Measurements from ENCODE around the gene RCOR1. TPM values are rescaled to one million over a fixed set of nuclear protein-coding genes. Genes with fewer than 3 reads are reported as not detected.
A peak's percentile ranks its signal among the peaks of the same experiment; 100 is the strongest.

Gene RCOR1
- total RNA-seq, 1 experiment from 2014 or later, result 34.1 TPM

DNA sequence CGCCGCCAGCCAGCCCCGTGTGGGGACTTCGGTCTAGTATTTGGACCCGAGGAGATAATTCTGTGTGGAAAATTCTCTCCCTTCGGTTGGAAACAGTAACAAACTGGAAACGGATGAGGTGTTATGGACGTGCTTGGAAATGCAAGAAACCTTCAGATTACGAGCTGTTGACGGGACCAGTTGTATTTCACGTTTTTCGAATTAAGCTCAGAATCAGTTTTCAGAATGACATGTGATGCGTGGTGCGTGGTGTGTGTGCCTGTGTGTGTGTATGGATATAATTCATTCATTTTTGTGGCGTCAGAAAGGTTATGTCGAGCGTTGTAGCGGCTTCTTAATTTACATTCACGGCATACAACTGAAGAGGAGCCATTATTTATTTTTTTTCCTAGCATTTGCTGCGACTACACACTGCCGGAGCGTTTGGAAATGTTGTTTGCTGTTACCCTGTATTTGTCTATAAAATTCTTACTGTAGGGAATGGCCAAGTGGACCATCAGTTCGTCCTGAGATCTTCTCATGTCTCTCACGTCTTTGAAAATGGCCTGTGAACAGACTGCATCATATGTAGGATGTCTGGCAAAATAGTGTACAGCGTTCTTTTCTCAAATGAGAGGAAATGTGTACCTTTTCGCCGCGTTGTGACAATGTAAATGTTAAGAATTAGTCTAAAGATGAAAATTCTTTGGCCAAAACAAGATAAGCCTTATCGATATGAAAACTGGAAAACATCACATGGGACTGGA is 186.1 kb downstream of the RCOR1 start:
- peaks cover 16% of the 10 kb centered on the region for H3K27me3 Mint-ChIP-seq (ENCODE audit: low read depth)
- no peak overlapping the region for H4K91ac ChIP-seq (ENCODE audit: insufficient read length, low read depth, low read length)
- no peak overlapping the region for H3T11ph ChIP-seq (ENCODE audit: low read length)
- H3K79me2 ChIP-seq (ENCODE audit: insufficient read depth, low read length), result no peaks in the 10 kb centered on the region; the same call in 1 of the 2 replicates
- peak overlapping the region; percentile 63 to 78 for H3K4me3 Mint-ChIP-seq
- no peak overlapping the region for H3K27ac ChIP-seq (ENCODE audit: insufficient read length, low read depth, low read length)
- H2BK15ac ChIP-seq (ENCODE audit: low read depth, low read length), result no peak overlapping the region
- H3K23ac ChIP-seq (ENCODE audit: insufficient read length, low read depth, low read length), result peak overlapping the region; percentile 62
- H2BK5ac ChIP-seq (ENCODE audit: insufficient read length, low read length), result no peak overlapping the region
- TF ChIP-seq, protein P1, sequence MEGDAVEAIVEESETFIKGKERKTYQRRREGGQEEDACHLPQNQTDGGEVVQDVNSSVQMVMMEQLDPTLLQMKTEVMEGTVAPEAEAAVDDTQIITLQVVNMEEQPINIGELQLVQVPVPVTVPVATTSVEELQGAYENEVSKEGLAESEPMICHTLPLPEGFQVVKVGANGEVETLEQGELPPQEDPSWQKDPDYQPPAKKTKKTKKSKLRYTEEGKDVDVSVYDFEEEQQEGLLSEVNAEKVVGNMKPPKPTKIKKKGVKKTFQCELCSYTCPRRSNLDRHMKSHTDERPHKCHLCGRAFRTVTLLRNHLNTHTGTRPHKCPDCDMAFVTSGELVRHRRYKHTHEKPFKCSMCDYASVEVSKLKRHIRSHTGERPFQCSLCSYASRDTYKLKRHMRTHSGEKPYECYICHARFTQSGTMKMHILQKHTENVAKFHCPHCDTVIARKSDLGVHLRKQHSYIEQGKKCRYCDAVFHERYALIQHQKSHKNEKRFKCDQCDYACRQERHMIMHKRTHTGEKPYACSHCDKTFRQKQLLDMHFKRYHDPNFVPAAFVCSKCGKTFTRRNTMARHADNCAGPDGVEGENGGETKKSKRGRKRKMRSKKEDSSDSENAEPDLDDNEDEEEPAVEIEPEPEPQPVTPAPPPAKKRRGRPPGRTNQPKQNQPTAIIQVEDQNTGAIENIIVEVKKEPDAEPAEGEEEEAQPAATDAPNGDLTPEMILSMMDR (conservative IDR thresholded peaks at IDR 0.05), result no peak
- no CpG with 5 or more reads among the region's 29 CpGs for WGBS (ENCODE audit: extremely low coverage, insufficient read length, low lambda C conversion rate)
- H3K27ac Mint-ChIP-seq, result no peak overlapping the region
- H3K4me1 ChIP-seq (ENCODE audit: insufficient read depth, low read length), result peaks cover 5% of the 10 kb centered on the region; the same call in 1 of the 2 replicates
- H3K36me3 Mint-ChIP-seq (ENCODE audit: insufficient read depth in 1 of 3, low read depth in 3 of 3), result no peaks in the 10 kb centered on the region
- H3K9me3 ChIP-seq (ENCODE audit: control insufficient read depth, low read depth, low read length), result no peaks in the 10 kb centered on the region
- H3K4me1 Mint-ChIP-seq, result peaks cover 30 to 32% of the 10 kb centered on the region in 2 experiments
- no peak for DNase-seq
- no peaks in the 10 kb centered on the region for H3K9me3 Mint-ChIP-seq
- H2BK12ac ChIP-seq (ENCODE audit: insufficient read length, low read depth, low read length), result no peak overlapping the region
- no peaks in the 10 kb centered on the region for H4K20me1 ChIP-seq (ENCODE audit: control insufficient read depth, insufficient read depth, insufficient read length)
- H3K27me3 ChIP-seq (ENCODE audit: insufficient read depth, low read length), result peaks cover 5% of the 10 kb centered on the region; the same call in 1 of the 2 replicates
- peaks cover under 1% of the 10 kb centered on the region for H3K79me1 ChIP-seq (ENCODE audit: insufficient read depth, low read depth, low read length, poor library complexity, severe bottlenecking)
- no peak overlapping the region for H2BK120ac ChIP-seq (ENCODE audit: low read depth, low read length, poor library complexity, severe bottlenecking)
- peak overlapping the region; percentile 32 for H3K9ac ChIP-seq (ENCODE audit: extremely low read depth, insufficient read length, low read length)
- peak overlapping the region; percentile 90 for H3K4me2 ChIP-seq (ENCODE audit: insufficient read depth, insufficient read length, low read length)
- no peak overlapping the region for H2BK20ac ChIP-seq (ENCODE audit: low read depth, low read length, poor library complexity, severe bottlenecking)
- H4K8ac ChIP-seq (replicated peaks; ENCODE audit: insufficient read length, low read depth, low read length), result no peak overlapping the region
- no peak overlapping the region for H4K5ac ChIP-seq (ENCODE audit: insufficient read length, low read depth, low read length)
- H3K23me2 ChIP-seq (ENCODE audit: insufficient read length, low read depth, low read length, poor library complexity, severe bottlenecking), result peaks cover 11% of the 10 kb centered on the region
- no peak overlapping the region for H3K56ac ChIP-seq (ENCODE audit: insufficient read length, low read depth, low read length)
- no peak overlapping the region for H3K14ac ChIP-seq (ENCODE audit: insufficient read depth, low read length)
- no peak overlapping the region for H3K4ac ChIP-seq (ENCODE audit: low read depth, low read length)
- no peak overlapping the region for H2AK5ac ChIP-seq (ENCODE audit: insufficient read length, low read length)
- no peak overlapping the region for H2AFZ ChIP-seq (ENCODE audit: low read length)
- no peak overlapping the region for H3K18ac ChIP-seq (ENCODE audit: insufficient read length, low read depth, low read length)
